B cell (primary cell): ENCODE results near the gene STPG1. TPM values are rescaled to one million over a fixed set of nuclear protein-coding genes. Genes with fewer than 3 reads are reported as not detected.

Experiments
- ATAC-seq: fragments of 200-7000 bp; cut with Tn5 transposase; one replicate; pipeline ENCODE4 v1.10.0; 2021; ENCODE audit warnings: low read depth, mild to moderate bottlenecking, moderate number of reproducible peaks, moderate library complexity
- CTCF ChIA-PET: fragments of 350-600 bp; sonication (Branson Sonifier 250); formaldehyde crosslinking; loops from one replicate; lab custom pipeline; 2021; ENCODE audit warnings: antibody characterized with exemption, inconsistent platforms; lab: Charles Lee
- POLR2A ChIA-PET: fragments of 350-600 bp; sonication (Branson Sonifier 250); formaldehyde crosslinking; loops from one replicate; lab custom pipeline; 2021; ENCODE audit warnings: antibody characterized with exemption; lab: Charles Lee
- DNase-seq: peaks from one replicate; pipeline ENCODE4 v3.0.0; 2013
- H2AFZ ChIP-seq: 2 replicates; pipeline ENCODE4 v1.6.1; 2012; ENCODE audit warnings: mild to moderate bottlenecking, low read depth, low read length; ENCODE audit not compliant: insufficient read depth, poor library complexity, severe bottlenecking
- H3K27ac ChIP-seq, 2 donors: 1 replicate in 1 of 2; 2 replicates in 1 of 2; pipeline ENCODE4 v1.5.1; 2012 to 2013; ENCODE audit warnings: low read length in 2 of 2, mild to moderate bottlenecking in 2 of 2, moderate library complexity in 1 of 2
- H3K27me3 ChIP-seq, 4 experiments: fragments of 200-600 bp in 1 of 4; sonication (generic) in 1 of 4; replicated peaks in 1 of 4; 1 replicate in 2 of 4; 2 replicates in 2 of 4; pipeline versions ENCODE4 v1.6.1 to v1.7.0; 2013 to 2016; ENCODE audit warnings: low read length in 3 of 4, mild to moderate bottlenecking in 2 of 4, mixed read lengths in 1 of 4, moderate library complexity in 1 of 4; ENCODE audit not compliant: insufficient read depth in 4 of 4, control insufficient read depth in 3 of 4; ENCODE audit errors: control extremely low read depth in 1 of 4
- H3K36me3 ChIP-seq, 2 experiments: replicated peaks in 1 of 2; 1 replicate in 1 of 2; 2 replicates in 1 of 2; pipeline versions ENCODE4 v1.6.1 to v1.7.1; 2013; ENCODE audit warnings: low read length in 1 of 2; ENCODE audit not compliant: insufficient read depth in 2 of 2, control insufficient read depth in 1 of 2; ENCODE audit errors: control extremely low read depth in 1 of 2, extremely low read depth in 1 of 2
- H3K4me1 ChIP-seq, 2 donors: fragments of 200-600 bp in 1 of 2; sonication (generic) in 1 of 2; 1 replicate in 1 of 2; 2 replicates in 1 of 2; pipeline versions ENCODE4 v1.5.1 to v1.6.1; 2013 to 2017; ENCODE audit warnings: low read length in 2 of 2; ENCODE audit not compliant: control insufficient read depth in 2 of 2, insufficient read depth in 2 of 2
- H3K4me2 ChIP-seq: replicated peaks from 2 replicates; pipeline ENCODE3; 2012; ENCODE audit warnings: mild to moderate bottlenecking, low read depth, low read length; ENCODE audit not compliant: poor library complexity, severe bottlenecking
- H3K4me3 ChIP-seq, 5 experiments: fragments of 200-600 bp in 1 of 5; sonication (generic) in 1 of 5; 1 replicate in 3 of 5; 2 replicates in 2 of 5; pipeline versions ENCODE4 v1.5.1 to v1.7.0; 2011 to 2016; ENCODE audit warnings: low read length in 4 of 5, mild to moderate bottlenecking in 4 of 5, low read depth in 2 of 5, control low read depth in 1 of 5, moderate library complexity in 1 of 5; ENCODE audit not compliant: insufficient read depth in 1 of 5; ENCODE audit errors: control extremely low read depth in 1 of 5, extremely low read depth in 1 of 5
- H3K79me2 ChIP-seq: fragments of 200-600 bp; sonication (generic); one replicate; pipeline ENCODE4 v1.6.0; 2016; ENCODE audit warnings: low read length; ENCODE audit not compliant: control insufficient read depth, insufficient read depth
- H3K9ac ChIP-seq: fragments of 200-600 bp; sonication (generic); 2 replicates; pipeline ENCODE4 v1.6.1; 2017; ENCODE audit warnings: mild to moderate bottlenecking, low read length, moderate library complexity
- H3K9me3 ChIP-seq, 3 donors: one replicate each; pipeline versions ENCODE4 v1.6.1 to v1.7.1; 2013; ENCODE audit warnings: low read length in 2 of 3; ENCODE audit not compliant: control insufficient read depth in 2 of 3, insufficient read depth in 1 of 3; ENCODE audit errors: control extremely low read depth in 1 of 3
- H4K20me1 ChIP-seq: 2 replicates; pipeline ENCODE4 v1.6.0; 2012; ENCODE audit warnings: mild to moderate bottlenecking, low read length; ENCODE audit not compliant: insufficient read depth, control insufficient read depth, poor library complexity, severe bottlenecking
- H3K27ac Mint-ChIP-seq: one replicate; pipeline ENCODE4 v1.8.0; 2021; ENCODE audit warnings: mixed read lengths
- H3K27me3 Mint-ChIP-seq: one replicate; pipeline ENCODE4 v1.8.0; 2021; ENCODE audit warnings: mixed read lengths
- H3K4me1 Mint-ChIP-seq: one replicate; pipeline ENCODE4 v1.8.0; 2021; ENCODE audit warnings: mixed read lengths
- H3K4me3 Mint-ChIP-seq: one replicate; pipeline ENCODE4 v1.8.0; 2021; ENCODE audit warnings: mixed read lengths
- H3K9me3 Mint-ChIP-seq: one replicate; pipeline ENCODE4 v1.8.0; 2022; ENCODE audit warnings: mixed read lengths; ENCODE audit not compliant: insufficient read depth
- EZH2 ChIP-seq: IDR thresholded peaks from 2 replicates; pipeline ENCODE4 v1.6.1; 2012; ENCODE audit warnings: borderline replicate concordance, low read depth, mild to moderate bottlenecking, moderate library complexity, low read length; ENCODE audit not compliant: insufficient read depth, poor library complexity, severe bottlenecking
- WGBS: methylation state at CpG from one replicate; pipeline ENCODE4 v1.1.5; 2013; ENCODE audit warnings: missing lambda C conversion rate; ENCODE audit not compliant: insufficient coverage; 5-methylcytosine and 5-hydroxymethylcytosine counted together
- intact Hi-C: fragments of 100-400 bp; cut with micrococcal nuclease; formaldehyde crosslinking; loops from one replicate; pipeline ENCODE4 v1.10.0; 2022
- polyA plus RNA-seq: library from polyadenylated mRNA; depleted of rRNA; stranded (reverse); fragments of >200 nt; gene quantifications from 2 replicates; pipeline ENCODE4 v1.2.3, GENCODE V29; 2012
- total RNA-seq, 2 donors: library from RNA; stranded (reverse); fragments of 120-200 nt in 1 of 2; gene quantifications; 1 replicate in 1 of 2; 2 replicates in 1 of 2; pipeline versions ENCODE4 v1.2.3 to v1.2.4, GENCODE V29; 2013 to 2022
- TF ChIP-seq, protein P1 (sequence below): fragments of 200-600 bp; IDR thresholded peaks from one replicate; pipeline ENCODE4 v1.8.0; 2022; ENCODE audit warnings: antibody characterized with exemption, mild to moderate bottlenecking

STPG1 gene
- total and polyA plus RNA-seq, 2 donors (not counting 1 experiment from before 2014, with no cell fraction given): 4.6 to 6.1 TPM

DNA sequence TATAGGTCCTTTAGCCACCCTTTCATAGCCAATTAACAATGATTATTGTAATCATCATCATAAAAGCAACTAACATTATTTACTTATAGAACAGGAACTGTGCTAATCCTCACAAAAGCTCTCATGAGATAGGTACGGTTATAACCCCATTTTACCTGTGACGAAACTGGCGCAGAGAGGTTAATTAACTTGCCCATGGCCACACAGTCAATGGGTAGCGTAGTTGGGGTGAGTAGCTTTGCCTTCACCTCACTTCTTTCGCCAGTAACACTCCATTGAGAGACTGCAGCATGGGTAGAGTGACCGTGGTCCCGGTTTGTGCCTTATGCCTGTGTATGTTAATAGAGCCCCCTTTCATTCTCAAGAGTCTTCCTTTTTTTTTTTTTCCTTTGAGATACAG lies 12.3 kb upstream of the STPG1 start:
- no peaks in the 10 kb centered on the region for H3K27me3 Mint-ChIP-seq
- no peaks in the 10 kb centered on the region for H3K9me3 ChIP-seq
- ChIA-PET CTCF (interaction anchor here (1.1 to 3.4 kb wide), 2 partner anchors 10 to 227 kb away, joined by 5 to 20 read pairs; partner anchors contain the start of gene NIPAL3), POLR2A (interaction anchor here (1.7 kb wide), 1 partner anchor 9 kb away, joined by 9 read pairs; no protein-coding TSS in a partner anchor)
- no peak overlapping the region for H3K4me2 ChIP-seq
- no peaks in the 10 kb centered on the region for H3K4me1 ChIP-seq
- H3K27ac ChIP-seq: no peak overlapping the region
- no peak for DNase-seq
- H2AFZ ChIP-seq: no peak overlapping the region
- TF ChIP-seq EZH2: no peak
- TF ChIP-seq, protein P1, sequence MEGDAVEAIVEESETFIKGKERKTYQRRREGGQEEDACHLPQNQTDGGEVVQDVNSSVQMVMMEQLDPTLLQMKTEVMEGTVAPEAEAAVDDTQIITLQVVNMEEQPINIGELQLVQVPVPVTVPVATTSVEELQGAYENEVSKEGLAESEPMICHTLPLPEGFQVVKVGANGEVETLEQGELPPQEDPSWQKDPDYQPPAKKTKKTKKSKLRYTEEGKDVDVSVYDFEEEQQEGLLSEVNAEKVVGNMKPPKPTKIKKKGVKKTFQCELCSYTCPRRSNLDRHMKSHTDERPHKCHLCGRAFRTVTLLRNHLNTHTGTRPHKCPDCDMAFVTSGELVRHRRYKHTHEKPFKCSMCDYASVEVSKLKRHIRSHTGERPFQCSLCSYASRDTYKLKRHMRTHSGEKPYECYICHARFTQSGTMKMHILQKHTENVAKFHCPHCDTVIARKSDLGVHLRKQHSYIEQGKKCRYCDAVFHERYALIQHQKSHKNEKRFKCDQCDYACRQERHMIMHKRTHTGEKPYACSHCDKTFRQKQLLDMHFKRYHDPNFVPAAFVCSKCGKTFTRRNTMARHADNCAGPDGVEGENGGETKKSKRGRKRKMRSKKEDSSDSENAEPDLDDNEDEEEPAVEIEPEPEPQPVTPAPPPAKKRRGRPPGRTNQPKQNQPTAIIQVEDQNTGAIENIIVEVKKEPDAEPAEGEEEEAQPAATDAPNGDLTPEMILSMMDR: no peak
- no peaks in the 10 kb centered on the region for H3K27me3 ChIP-seq
- no peak overlapping the region for H3K4me3 ChIP-seq
- peaks cover 5% of the 10 kb centered on the region for H3K4me1 Mint-ChIP-seq
- peaks cover 61% of the 10 kb centered on the region for H3K79me2 ChIP-seq
- 100% methylated on average over 3 of the region's 7 CpGs for WGBS
- no peak overlapping the region for H3K9ac ChIP-seq
- no peak for ATAC-seq
- no peak overlapping the region for H3K4me3 Mint-ChIP-seq
- H4K20me1 ChIP-seq: peaks cover 30% of the 10 kb centered on the region
- no peaks in the 10 kb centered on the region for H3K9me3 Mint-ChIP-seq
- H3K36me3 ChIP-seq: peaks cover 1 to 48% of the 10 kb centered on the region in 2 experiments
- intact Hi-C loops: no loop called here
- peak overlapping the region; percentile 41 for H3K27ac Mint-ChIP-seq

- no peaks in the 10 kb centered on the region for H3K27me3 ChIP-seq
- H4K20me1 ChIP-seq: peaks cover 30% of the 10 kb centered on the region
- H3K9me3 Mint-ChIP-seq: no peaks in the 10 kb centered on the region
- no peak overlapping the region for H3K4me3 Mint-ChIP-seq
- no peak overlapping the region for H3K27ac ChIP-seq
- peaks cover 66% of the 10 kb centered on the region for H3K79me2 ChIP-seq
- ChIA-PET POLR2A (interaction anchor here (1.7 kb wide), 1 partner anchor 9 kb away, joined by 9 read pairs; no protein-coding TSS in a partner anchor), CTCF (interaction anchor here (0.7 to 3.4 kb wide), 3 partner anchors 10 to 226 kb away, joined by 3 to 20 read pairs (median 5); partner anchors contain the start of gene NIPAL3)
- no peaks in the 10 kb centered on the region for H3K4me1 ChIP-seq
- no peak overlapping the region for H3K4me3 ChIP-seq
- no peak overlapping the region for H2AFZ ChIP-seq
- ATAC-seq (no peak), DNase-seq (no peak)
- peak overlapping the region; percentile 41 for H3K27ac Mint-ChIP-seq
- no peaks in the 10 kb centered on the region for H3K27me3 Mint-ChIP-seq
- H3K4me2 ChIP-seq: no peak overlapping the region
- WGBS: no CpG with 5 or more reads among the region's 3 CpGs
- H3K4me1 Mint-ChIP-seq: peaks cover 4% of the 10 kb centered on the region
- H3K36me3 ChIP-seq: peaks cover 1 to 53% of the 10 kb centered on the region in 2 experiments
- TF ChIP-seq EZH2: no peak
- TF ChIP-seq, protein P1: no peak
- intact Hi-C loops: no loop called here
- no peaks in the 10 kb centered on the region for H3K9me3 ChIP-seq
- no peak overlapping the region for H3K9ac ChIP-seq
Measured at GRCh38 chr1:24425441-24425840, 11.9 kb upstream of the STPG1 start.
